ENCODE data around the gene LRRN3. TPM values are rescaled to one million over a fixed set of nuclear protein-coding genes. Genes with fewer than 3 reads are reported as not detected.

Gene LRRN3
- total RNA-seq, 1 experiment from 2014 or later = not detected

DNA sequence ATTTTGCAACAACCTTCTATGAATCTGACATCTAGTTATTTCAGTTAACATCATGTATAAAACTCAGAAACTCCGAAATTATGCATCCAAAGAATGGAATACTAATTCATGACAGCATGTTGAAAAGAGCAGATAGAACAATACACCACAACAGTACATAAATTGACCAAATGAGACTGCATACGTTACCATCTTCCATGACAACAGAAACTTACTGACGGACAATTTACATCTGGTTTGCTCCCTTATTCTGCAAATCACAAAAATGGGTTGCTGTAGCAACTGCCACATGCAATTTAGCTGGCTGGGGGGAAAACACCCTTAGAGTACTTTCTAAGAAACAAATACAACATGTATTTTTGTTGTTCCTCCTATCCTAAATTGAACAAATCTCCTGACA, 14.3 kb downstream of the LRRN3 start:
- DNase-seq = no peak
- H3K4me3 Mint-ChIP-seq (ENCODE audit: low read depth, unreplicated experiment) = no peak overlapping the region
- H3K4me1 Mint-ChIP-seq (ENCODE audit: low read depth, unreplicated experiment) = peaks cover 51% of the 10 kb centered on the region
- H3K27me3 Mint-ChIP-seq (ENCODE audit: unreplicated experiment) = no peaks in the 10 kb centered on the region
- BruUV-seq (replicated peaks) = no TSS peak
- H3K9me3 Mint-ChIP-seq (ENCODE audit: low read depth, unreplicated experiment) = no peaks in the 10 kb centered on the region
- H3K27ac Mint-ChIP-seq (ENCODE audit: unreplicated experiment) = no peak overlapping the region
- TF ChIP-seq, protein P1, sequence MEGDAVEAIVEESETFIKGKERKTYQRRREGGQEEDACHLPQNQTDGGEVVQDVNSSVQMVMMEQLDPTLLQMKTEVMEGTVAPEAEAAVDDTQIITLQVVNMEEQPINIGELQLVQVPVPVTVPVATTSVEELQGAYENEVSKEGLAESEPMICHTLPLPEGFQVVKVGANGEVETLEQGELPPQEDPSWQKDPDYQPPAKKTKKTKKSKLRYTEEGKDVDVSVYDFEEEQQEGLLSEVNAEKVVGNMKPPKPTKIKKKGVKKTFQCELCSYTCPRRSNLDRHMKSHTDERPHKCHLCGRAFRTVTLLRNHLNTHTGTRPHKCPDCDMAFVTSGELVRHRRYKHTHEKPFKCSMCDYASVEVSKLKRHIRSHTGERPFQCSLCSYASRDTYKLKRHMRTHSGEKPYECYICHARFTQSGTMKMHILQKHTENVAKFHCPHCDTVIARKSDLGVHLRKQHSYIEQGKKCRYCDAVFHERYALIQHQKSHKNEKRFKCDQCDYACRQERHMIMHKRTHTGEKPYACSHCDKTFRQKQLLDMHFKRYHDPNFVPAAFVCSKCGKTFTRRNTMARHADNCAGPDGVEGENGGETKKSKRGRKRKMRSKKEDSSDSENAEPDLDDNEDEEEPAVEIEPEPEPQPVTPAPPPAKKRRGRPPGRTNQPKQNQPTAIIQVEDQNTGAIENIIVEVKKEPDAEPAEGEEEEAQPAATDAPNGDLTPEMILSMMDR (IDR thresholded peaks at IDR 0.05; ENCODE audit: unreplicated experiment) = no peak
- intact Hi-C loops (cut with micrococcal nuclease; ENCODE audit: unreplicated experiment) = loop anchor here (2.0 to 5.0 kb wide), 2 partner anchors 62 to 92 kb away; no protein-coding TSS in a partner anchor
- no peaks in the 10 kb centered on the region for H3K36me3 Mint-ChIP-seq (ENCODE audit: insufficient read depth, unreplicated experiment)
- CTCF ChIA-PET = no interaction called here

DNA sequence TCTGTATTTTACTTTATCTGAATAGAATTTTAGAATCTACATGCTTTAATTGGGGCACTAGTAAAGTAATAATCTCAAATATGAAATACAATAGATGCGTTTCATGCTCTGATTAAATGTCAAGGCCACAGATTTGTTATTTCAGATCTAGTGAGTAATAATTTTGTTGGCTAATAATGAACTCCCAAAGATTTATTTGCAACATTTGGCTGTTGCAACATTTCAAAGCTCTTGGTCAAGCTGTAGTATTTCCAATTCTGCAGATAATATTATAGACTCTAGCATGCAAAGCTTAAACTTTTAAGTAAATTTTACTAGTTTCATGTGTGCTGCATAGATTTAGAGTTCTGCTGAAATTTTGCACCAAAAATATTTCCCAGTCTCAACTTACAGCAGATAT, 16.7 kb downstream of the LRRN3 start:
- TF ChIP-seq, protein P1 (IDR thresholded peaks at IDR 0.05; ENCODE audit: unreplicated experiment) = no peak
- CTCF ChIA-PET = no interaction called here

DNA sequence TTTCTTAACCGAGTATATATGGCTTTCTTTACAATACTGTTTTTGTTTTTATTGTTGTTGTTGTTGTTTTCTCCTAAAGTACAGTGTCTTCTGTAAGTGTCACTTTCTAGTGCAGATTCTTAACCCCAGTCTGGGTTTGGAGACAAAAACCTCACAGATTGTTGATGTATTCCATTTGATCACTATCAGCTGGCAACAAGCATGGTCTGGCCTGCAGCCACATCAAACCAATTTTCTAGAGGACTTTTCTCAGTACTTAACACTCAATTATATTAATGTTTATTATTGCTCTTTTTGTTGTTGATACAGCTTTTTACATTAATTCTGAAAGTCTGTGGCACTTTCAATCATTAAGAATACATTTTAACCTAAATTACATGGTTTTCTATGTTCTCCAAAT, 17.1 kb downstream of the LRRN3 start:
- CTCF ChIA-PET = no interaction called here
- H3K9me3 Mint-ChIP-seq (ENCODE audit: low read depth, unreplicated experiment) = no peaks in the 10 kb centered on the region
- intact Hi-C loops (cut with micrococcal nuclease; ENCODE audit: unreplicated experiment) = loop anchor here (5.0 kb wide), 1 partner anchor 89 kb away; no protein-coding TSS in a partner anchor
- DNase-seq = no peak
- H3K4me3 Mint-ChIP-seq (ENCODE audit: low read depth, unreplicated experiment) = no peak overlapping the region
- H3K27ac Mint-ChIP-seq (ENCODE audit: unreplicated experiment) = no peak overlapping the region
- no peaks in the 10 kb centered on the region for H3K36me3 Mint-ChIP-seq (ENCODE audit: insufficient read depth, unreplicated experiment)
- H3K4me1 Mint-ChIP-seq (ENCODE audit: low read depth, unreplicated experiment) = peaks cover 48% of the 10 kb centered on the region
- no TSS peak for BruUV-seq (replicated peaks)
- TF ChIP-seq, protein P1 (IDR thresholded peaks at IDR 0.05; ENCODE audit: unreplicated experiment) = no peak
- H3K27me3 Mint-ChIP-seq (ENCODE audit: unreplicated experiment) = no peaks in the 10 kb centered on the region

More for the DNA sequence above, 16.7 kb downstream of the LRRN3 start:
- H3K27me3 Mint-ChIP-seq (ENCODE audit: unreplicated experiment) = no peaks in the 10 kb centered on the region
- intact Hi-C loops (cut with micrococcal nuclease; ENCODE audit: unreplicated experiment) = loop anchor here (5.0 kb wide), 1 partner anchor 90 kb away; no protein-coding TSS in a partner anchor
- H3K36me3 Mint-ChIP-seq (ENCODE audit: insufficient read depth, unreplicated experiment) = no peaks in the 10 kb centered on the region
- no peaks in the 10 kb centered on the region for H3K9me3 Mint-ChIP-seq (ENCODE audit: low read depth, unreplicated experiment)
- no TSS peak for BruUV-seq (replicated peaks)
- no peak for DNase-seq
- no peak overlapping the region for H3K4me3 Mint-ChIP-seq (ENCODE audit: low read depth, unreplicated experiment)
- no peak overlapping the region for H3K27ac Mint-ChIP-seq (ENCODE audit: unreplicated experiment)
- peaks cover 48% of the 10 kb centered on the region for H3K4me1 Mint-ChIP-seq (ENCODE audit: low read depth, unreplicated experiment)

DNA sequence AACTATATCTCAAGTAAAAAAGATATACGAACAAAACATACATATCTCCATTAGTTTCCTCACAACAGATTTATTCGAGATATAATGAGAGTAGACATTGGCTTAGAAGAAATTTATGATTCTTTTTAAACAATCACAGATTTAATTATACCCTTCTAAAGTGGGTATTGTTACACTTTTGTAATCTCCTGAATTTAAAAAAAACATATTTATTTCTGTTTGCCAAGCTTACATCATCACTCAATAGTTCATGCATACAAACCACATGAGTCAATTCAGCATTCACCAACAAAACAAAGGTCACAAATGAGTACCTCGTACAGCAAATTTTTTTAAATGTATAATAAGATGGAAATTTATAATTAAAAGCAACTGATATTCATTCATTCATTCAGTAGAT, 17.6 kb downstream of the LRRN3 start:
- H3K27ac Mint-ChIP-seq (ENCODE audit: unreplicated experiment) = no peak overlapping the region
- BruUV-seq (replicated peaks) = no TSS peak
- TF ChIP-seq, protein P1 (IDR thresholded peaks at IDR 0.05; ENCODE audit: unreplicated experiment) = no peak
- CTCF ChIA-PET = interaction anchor here (0.6 kb wide), 1 partner anchor 1386 kb away, joined by 3 read pairs; no protein-coding TSS in a partner anchor
- H3K4me1 Mint-ChIP-seq (ENCODE audit: low read depth, unreplicated experiment) = peaks cover 48% of the 10 kb centered on the region
- no peaks in the 10 kb centered on the region for H3K36me3 Mint-ChIP-seq (ENCODE audit: insufficient read depth, unreplicated experiment)
- no peak overlapping the region for H3K4me3 Mint-ChIP-seq (ENCODE audit: low read depth, unreplicated experiment)
- H3K27me3 Mint-ChIP-seq (ENCODE audit: unreplicated experiment) = no peaks in the 10 kb centered on the region
- intact Hi-C loops (cut with micrococcal nuclease; ENCODE audit: unreplicated experiment) = loop anchor here (5.0 kb wide), 1 partner anchor 89 kb away; no protein-coding TSS in a partner anchor
- DNase-seq = no peak
- no peaks in the 10 kb centered on the region for H3K9me3 Mint-ChIP-seq (ENCODE audit: low read depth, unreplicated experiment)
